Measurements from ENCODE around the gene SNCG. TPM values are rescaled to one million over a fixed set of nuclear protein-coding genes. Genes with fewer than 3 reads are reported as not detected.
"Not testable (repeated sequence)": the region's sequence is repeated elsewhere in the genome, so short reads cannot be mapped to it uniquely, and the experiment has no call there.

Gene SNCG
- total RNA-seq, 1 donor from 2014 or later = 0.49 TPM

GRCh38 chr10:86951184-86951761, 7.1 kb upstream of the SNCG start:
- H3K4me1 Mint-ChIP-seq (ENCODE audit: low read depth) = peaks cover 8% of the 10 kb centered on the region
- intact Hi-C loops (cut with micrococcal nuclease) = no loop called here
- no peak overlapping the region for H3K4me3 Mint-ChIP-seq

GRCh38 chr10:86952106-86952505, 6.3 kb upstream of the SNCG start:
- Mint-ChIP-seq H3K4me3 (no peak overlapping the region), H3K27ac (no peak overlapping the region), H3K4me1 (ENCODE audit: low read depth) (peaks cover 8% of the 10 kb centered on the region), H3K27me3 (ENCODE audit: insufficient read depth) (no peaks in the 10 kb centered on the region), H3K9me3 (peaks cover 12% of the 10 kb centered on the region), H3K36me3 (ENCODE audit: low read depth) (peaks cover 6% of the 10 kb centered on the region)
- no peak for DNase-seq (ENCODE audit: low spot score)
- intact Hi-C loops (cut with micrococcal nuclease) = no loop called here

More at GRCh38 chr10:86951184-86951761, 7.1 kb upstream of the SNCG start:
- DNase-seq (ENCODE audit: low spot score) = no peak
- H3K27me3 Mint-ChIP-seq (ENCODE audit: insufficient read depth) = peaks cover 4% of the 10 kb centered on the region
- no peak overlapping the region for H3K27ac Mint-ChIP-seq
- peaks cover 6% of the 10 kb centered on the region for H3K36me3 Mint-ChIP-seq (ENCODE audit: low read depth)
- H3K9me3 Mint-ChIP-seq = peaks cover 12% of the 10 kb centered on the region

- H3K27me3 Mint-ChIP-seq (ENCODE audit: insufficient read depth); H3K27ac Mint-ChIP-seq; H3K4me1 Mint-ChIP-seq (ENCODE audit: low read depth); DNase-seq (ENCODE audit: low spot score); H3K4me3 Mint-ChIP-seq; H3K36me3 Mint-ChIP-seq (ENCODE audit: low read depth); intact Hi-C loops (cut with micrococcal nuclease): not testable (repeated sequence)
- peaks cover 12% of the 10 kb centered on the region for H3K9me3 Mint-ChIP-seq
Observed at GRCh38 chr10:86952697-86953096, 5.7 kb upstream of the SNCG start.

- H3K9me3 Mint-ChIP-seq = peaks cover 12% of the 10 kb centered on the region
- peaks cover 8% of the 10 kb centered on the region for H3K4me1 Mint-ChIP-seq (ENCODE audit: low read depth)
- H3K4me3 Mint-ChIP-seq = no peak overlapping the region
- no peak overlapping the region for H3K27ac Mint-ChIP-seq
- intact Hi-C loops (cut with micrococcal nuclease) = no loop called here
- no peak for DNase-seq (ENCODE audit: low spot score)
- peaks cover 6% of the 10 kb centered on the region for H3K36me3 Mint-ChIP-seq (ENCODE audit: low read depth)
- no peaks in the 10 kb centered on the region for H3K27me3 Mint-ChIP-seq (ENCODE audit: insufficient read depth)
Observed at GRCh38 chr10:86953747-86954680, 4.4 kb upstream of the SNCG start.

- intact Hi-C loops (cut with micrococcal nuclease) = no loop called here
- peaks cover 6% of the 10 kb centered on the region for H3K36me3 Mint-ChIP-seq (ENCODE audit: low read depth)
- H3K9me3 Mint-ChIP-seq = peaks cover 12% of the 10 kb centered on the region
- peaks cover 8% of the 10 kb centered on the region for H3K4me1 Mint-ChIP-seq (ENCODE audit: low read depth)
- no peak for DNase-seq (ENCODE audit: low spot score)
- H3K27ac Mint-ChIP-seq = no peak overlapping the region
- no peak overlapping the region for H3K4me3 Mint-ChIP-seq
- H3K27me3 Mint-ChIP-seq (ENCODE audit: insufficient read depth) = no peaks in the 10 kb centered on the region
Observed at GRCh38 chr10:86954681-86955500, 3.5 kb upstream of the SNCG start.

- Mint-ChIP-seq H3K4me3 (no peak overlapping the region), H3K27ac (no peak overlapping the region), H3K36me3 (ENCODE audit: low read depth) (peaks cover 4% of the 10 kb centered on the region), H3K9me3 (peaks cover 12% of the 10 kb centered on the region), H3K4me1 (ENCODE audit: low read depth) (peaks cover 2% of the 10 kb centered on the region), H3K27me3 (ENCODE audit: insufficient read depth) (no peaks in the 10 kb centered on the region)
- intact Hi-C loops (cut with micrococcal nuclease) = no loop called here
- no peak for DNase-seq (ENCODE audit: low spot score)
Observed at GRCh38 chr10:86955501-86956194, 2.8 kb upstream of the SNCG start.

- DNase-seq (ENCODE audit: low spot score) = no peak
- H3K27me3 Mint-ChIP-seq (ENCODE audit: insufficient read depth) = no peaks in the 10 kb centered on the region
- H3K4me3 Mint-ChIP-seq = no peak overlapping the region
- H3K4me1 Mint-ChIP-seq (ENCODE audit: low read depth) = no peaks in the 10 kb centered on the region
- H3K9me3 Mint-ChIP-seq = peaks cover 12% of the 10 kb centered on the region
- intact Hi-C loops (cut with micrococcal nuclease) = no loop called here
- H3K27ac Mint-ChIP-seq = no peak overlapping the region
- peaks cover 4% of the 10 kb centered on the region for H3K36me3 Mint-ChIP-seq (ENCODE audit: low read depth)
Observed at GRCh38 chr10:86956195-86956847, 2.1 kb upstream of the SNCG start.

GRCh38 chr10:86956848-86957448, 1.5 kb upstream of the SNCG start:
- intact Hi-C loops (cut with micrococcal nuclease) = no loop called here
- Mint-ChIP-seq H3K27me3 (ENCODE audit: insufficient read depth) (no peaks in the 10 kb centered on the region), H3K4me1 (ENCODE audit: low read depth) (no peaks in the 10 kb centered on the region), H3K4me3 (no peak overlapping the region), H3K27ac (no peak overlapping the region), H3K9me3 (peaks cover 7% of the 10 kb centered on the region), H3K36me3 (ENCODE audit: low read depth) (peaks cover 4% of the 10 kb centered on the region)
- no peak for DNase-seq (ENCODE audit: low spot score)

- intact Hi-C loops (cut with micrococcal nuclease) = no loop called here
- Mint-ChIP-seq H3K27me3 (ENCODE audit: insufficient read depth) (no peaks in the 10 kb centered on the region), H3K4me1 (ENCODE audit: low read depth) (no peaks in the 10 kb centered on the region), H3K27ac (no peak within 1 kb of the TSS), H3K9me3 (peaks cover under 1% of the 10 kb centered on the region), H3K36me3 (ENCODE audit: low read depth) (no peaks in the 10 kb centered on the region), H3K4me3 (no peak within 1 kb of the TSS)
- no peak for DNase-seq (ENCODE audit: low spot score)
Observed at GRCh38 chr10:86957471-86958115, 806 bp upstream of the SNCG start, which contains the start of gene MMRN2. Gene MMRN2 (minus strand): TSS chr10:86957615. CDS start chr10:86957541, 74 bp downstream.

GRCh38 chr10:86958901-86959736, 720 bp downstream of the SNCG start:
- Mint-ChIP-seq H3K36me3 (ENCODE audit: low read depth) (no peaks in the 10 kb centered on the region), H3K27ac (no peak overlapping the region), H3K27me3 (ENCODE audit: insufficient read depth) (no peaks in the 10 kb centered on the region), H3K4me3 (no peak overlapping the region), H3K9me3 (no peaks in the 10 kb centered on the region), H3K4me1 (ENCODE audit: low read depth) (no peaks in the 10 kb centered on the region)
- intact Hi-C loops (cut with micrococcal nuclease) = no loop called here
- no peak for DNase-seq (ENCODE audit: low spot score)

GRCh38 chr10:86959737-86960002, 1.3 kb downstream of the SNCG start:
- intact Hi-C loops (cut with micrococcal nuclease) = no loop called here
- Mint-ChIP-seq H3K4me1 (ENCODE audit: low read depth) (no peaks in the 10 kb centered on the region), H3K27ac (no peak overlapping the region), H3K9me3 (no peaks in the 10 kb centered on the region), H3K4me3 (no peak overlapping the region), H3K27me3 (ENCODE audit: insufficient read depth) (no peaks in the 10 kb centered on the region), H3K36me3 (ENCODE audit: low read depth) (no peaks in the 10 kb centered on the region)
- no peak for DNase-seq (ENCODE audit: low spot score)

All from activated T-helper 1 cell treated with anti-CD3 and anti-CD28 coated beads, Interleukin-12 subunit alpha, Interleukin-12 subunit beta, Interleukin-2, Interleukin-4 antibody, amounts not matched to agents 30 ng/mL and 10 ng/mL and 1 ng/mL, durations not matched to agents 14 hours and 24 hours and 36 hours (primary cell).